Measurements from ENCODE around the gene DGKI.

Gene DGKI

GRCh38 chr7:137546009-137546408 is 300.8 kb downstream of the DGKI start:
- no peaks in the 10 kb centered on the region for H3K36me3 ChIP-seq (ENCODE audit: insufficient read depth, low read length)
- H3K4me3 ChIP-seq (ENCODE audit: low read length) = no peak overlapping the region
- no peak overlapping the region for H2AFZ ChIP-seq (ENCODE audit: low read depth, low read length)
- H3K9me3 ChIP-seq (ENCODE audit: low read length) = no peaks in the 10 kb centered on the region
- H3K4me1 ChIP-seq (ENCODE audit: insufficient read depth, low read length) = no peaks in the 10 kb centered on the region
- no peaks in the 10 kb centered on the region for H3K27me3 ChIP-seq (ENCODE audit: insufficient read depth, low read length)

GRCh38 chr7:137545059-137545716 is 301.6 kb downstream of the DGKI start:
- Histone ChIP-seq H3K36me3 (ENCODE audit: insufficient read depth, low read length) (no peaks in the 10 kb centered on the region), H3K9me3 (ENCODE audit: low read length) (no peaks in the 10 kb centered on the region), H2AFZ (ENCODE audit: low read depth, low read length) (no peak overlapping the region), H3K4me1 (ENCODE audit: insufficient read depth, low read length) (no peaks in the 10 kb centered on the region), H3K4me3 (ENCODE audit: low read length) (no peak overlapping the region), H3K27me3 (ENCODE audit: insufficient read depth, low read length) (no peaks in the 10 kb centered on the region)

GRCh38 chr7:137544453-137545058 is 302.2 kb downstream of the DGKI start:
- Histone ChIP-seq H3K4me1 (ENCODE audit: insufficient read depth, low read length) (no peaks in the 10 kb centered on the region), H3K36me3 (ENCODE audit: insufficient read depth, low read length) (no peaks in the 10 kb centered on the region), H3K27me3 (ENCODE audit: insufficient read depth, low read length) (no peaks in the 10 kb centered on the region), H2AFZ (ENCODE audit: low read depth, low read length) (no peak overlapping the region), H3K9me3 (ENCODE audit: low read length) (no peaks in the 10 kb centered on the region), H3K4me3 (ENCODE audit: low read length) (no peak overlapping the region)

GRCh38 chr7:137539111-137539715 is 307.6 kb downstream of the DGKI start:
- H2AFZ ChIP-seq (ENCODE audit: low read depth, low read length) = no peak overlapping the region
- no peaks in the 10 kb centered on the region for H3K36me3 ChIP-seq (ENCODE audit: insufficient read depth, low read length)
- no peaks in the 10 kb centered on the region for H3K9me3 ChIP-seq (ENCODE audit: low read length)
- no peaks in the 10 kb centered on the region for H3K4me1 ChIP-seq (ENCODE audit: insufficient read depth, low read length)
- no peak overlapping the region for H3K4me3 ChIP-seq (ENCODE audit: low read length)
- no peaks in the 10 kb centered on the region for H3K27me3 ChIP-seq (ENCODE audit: insufficient read depth, low read length)

- H3K9me3 ChIP-seq (ENCODE audit: low read length) = no peaks in the 10 kb centered on the region
- H3K36me3 ChIP-seq (ENCODE audit: insufficient read depth, low read length) = no peaks in the 10 kb centered on the region
- H3K4me3 ChIP-seq (ENCODE audit: low read length) = no peak overlapping the region
- no peaks in the 10 kb centered on the region for H3K4me1 ChIP-seq (ENCODE audit: insufficient read depth, low read length)
- no peaks in the 10 kb centered on the region for H3K27me3 ChIP-seq (ENCODE audit: insufficient read depth, low read length)
- no peak overlapping the region for H2AFZ ChIP-seq (ENCODE audit: low read depth, low read length)
Observed at GRCh38 chr7:137538361-137538762, 308.4 kb downstream of the DGKI start.

- no peak overlapping the region for H2AFZ ChIP-seq (ENCODE audit: low read depth, low read length)
- no peaks in the 10 kb centered on the region for H3K4me1 ChIP-seq (ENCODE audit: insufficient read depth, low read length)
- no peak overlapping the region for H3K4me3 ChIP-seq (ENCODE audit: low read length)
- no peaks in the 10 kb centered on the region for H3K36me3 ChIP-seq (ENCODE audit: insufficient read depth, low read length)
- no peaks in the 10 kb centered on the region for H3K9me3 ChIP-seq (ENCODE audit: low read length)
- no peaks in the 10 kb centered on the region for H3K27me3 ChIP-seq (ENCODE audit: insufficient read depth, low read length)
Observed at GRCh38 chr7:137535579-137535978, 311.2 kb downstream of the DGKI start.

- no peak overlapping the region for H3K4me3 ChIP-seq (ENCODE audit: low read length)
- no peak overlapping the region for H2AFZ ChIP-seq (ENCODE audit: low read depth, low read length)
- no peaks in the 10 kb centered on the region for H3K27me3 ChIP-seq (ENCODE audit: insufficient read depth, low read length)
- no peaks in the 10 kb centered on the region for H3K36me3 ChIP-seq (ENCODE audit: insufficient read depth, low read length)
- H3K4me1 ChIP-seq (ENCODE audit: insufficient read depth, low read length) = no peaks in the 10 kb centered on the region
- H3K9me3 ChIP-seq (ENCODE audit: low read length) = no peaks in the 10 kb centered on the region
Observed at GRCh38 chr7:137531671-137532070, 315.1 kb downstream of the DGKI start.

GRCh38 chr7:137527634-137528033 is 319.1 kb downstream of the DGKI start:
- no peaks in the 10 kb centered on the region for H3K36me3 ChIP-seq (ENCODE audit: insufficient read depth, low read length)
- H3K9me3 ChIP-seq (ENCODE audit: low read length) = no peaks in the 10 kb centered on the region
- H2AFZ ChIP-seq (ENCODE audit: low read depth, low read length) = no peak overlapping the region
- peaks cover 4% of the 10 kb centered on the region for H3K4me1 ChIP-seq (ENCODE audit: insufficient read depth, low read length)
- no peaks in the 10 kb centered on the region for H3K27me3 ChIP-seq (ENCODE audit: insufficient read depth, low read length)
- no peak overlapping the region for H3K4me3 ChIP-seq (ENCODE audit: low read length)

- Histone ChIP-seq H2AFZ (ENCODE audit: low read depth, low read length) (no peak overlapping the region), H3K4me1 (ENCODE audit: insufficient read depth, low read length) (peaks cover 4% of the 10 kb centered on the region), H3K27me3 (ENCODE audit: insufficient read depth, low read length) (no peaks in the 10 kb centered on the region), H3K9me3 (ENCODE audit: low read length) (no peaks in the 10 kb centered on the region), H3K36me3 (ENCODE audit: insufficient read depth, low read length) (no peaks in the 10 kb centered on the region), H3K4me3 (ENCODE audit: low read length) (no peak overlapping the region)
Observed at GRCh38 chr7:137523171-137523570, 323.6 kb downstream of the DGKI start.

GRCh38 chr7:137521451-137521850 is 325.3 kb downstream of the DGKI start:
- Histone ChIP-seq H2AFZ (ENCODE audit: low read depth, low read length) (no peak overlapping the region), H3K4me1 (ENCODE audit: insufficient read depth, low read length) (peaks cover 4% of the 10 kb centered on the region), H3K4me3 (ENCODE audit: low read length) (no peak overlapping the region), H3K27me3 (ENCODE audit: insufficient read depth, low read length) (no peaks in the 10 kb centered on the region), H3K36me3 (ENCODE audit: insufficient read depth, low read length) (no peaks in the 10 kb centered on the region), H3K9me3 (ENCODE audit: low read length) (no peaks in the 10 kb centered on the region)

GRCh38 chr7:137519947-137520346 is 326.8 kb downstream of the DGKI start:
- H2AFZ ChIP-seq (ENCODE audit: low read depth, low read length) = no peak overlapping the region
- H3K9me3 ChIP-seq (ENCODE audit: low read length) = no peaks in the 10 kb centered on the region
- no peaks in the 10 kb centered on the region for H3K27me3 ChIP-seq (ENCODE audit: insufficient read depth, low read length)
- peaks cover 4% of the 10 kb centered on the region for H3K4me1 ChIP-seq (ENCODE audit: insufficient read depth, low read length)
- no peaks in the 10 kb centered on the region for H3K36me3 ChIP-seq (ENCODE audit: insufficient read depth, low read length)
- no peak overlapping the region for H3K4me3 ChIP-seq (ENCODE audit: low read length)

GRCh38 chr7:137519181-137519691 is 327.5 kb downstream of the DGKI start:
- Histone ChIP-seq H3K27me3 (ENCODE audit: insufficient read depth, low read length) (no peaks in the 10 kb centered on the region), H3K9me3 (ENCODE audit: low read length) (no peaks in the 10 kb centered on the region), H2AFZ (ENCODE audit: low read depth, low read length) (no peak overlapping the region), H3K4me1 (ENCODE audit: insufficient read depth, low read length) (peaks cover 4% of the 10 kb centered on the region), H3K4me3 (ENCODE audit: low read length) (no peak overlapping the region), H3K36me3 (ENCODE audit: insufficient read depth, low read length) (no peaks in the 10 kb centered on the region)

- no peak overlapping the region for H2AFZ ChIP-seq (ENCODE audit: low read depth, low read length)
- no peaks in the 10 kb centered on the region for H3K9me3 ChIP-seq (ENCODE audit: low read length)
- no peaks in the 10 kb centered on the region for H3K27me3 ChIP-seq (ENCODE audit: insufficient read depth, low read length)
Observed at GRCh38 chr7:137513091-137513490, 333.7 kb downstream of the DGKI start.

More at GRCh38 chr7:137513091-137513490, 333.7 kb downstream of the DGKI start:
- Histone ChIP-seq H3K4me3 (ENCODE audit: low read length) (no peak overlapping the region), H3K4me1 (ENCODE audit: insufficient read depth, low read length) (peaks cover 7% of the 10 kb centered on the region), H3K36me3 (ENCODE audit: insufficient read depth, low read length) (no peaks in the 10 kb centered on the region)

Data from neuron (in vitro differentiated cells).